GM21723 (cell line): Measurements from ENCODE around the gene ROR1.

Source experiments
- ATAC-seq: cut with Tn5 transposase; IDR thresholded peaks from one replicate; pipeline ENCODE4 v1.9.1; 2021; ENCODE audit warnings: mild to moderate bottlenecking, moderate library complexity; ENCODE audit not compliant: unreplicated experiment

Gene ROR1

DNA sequence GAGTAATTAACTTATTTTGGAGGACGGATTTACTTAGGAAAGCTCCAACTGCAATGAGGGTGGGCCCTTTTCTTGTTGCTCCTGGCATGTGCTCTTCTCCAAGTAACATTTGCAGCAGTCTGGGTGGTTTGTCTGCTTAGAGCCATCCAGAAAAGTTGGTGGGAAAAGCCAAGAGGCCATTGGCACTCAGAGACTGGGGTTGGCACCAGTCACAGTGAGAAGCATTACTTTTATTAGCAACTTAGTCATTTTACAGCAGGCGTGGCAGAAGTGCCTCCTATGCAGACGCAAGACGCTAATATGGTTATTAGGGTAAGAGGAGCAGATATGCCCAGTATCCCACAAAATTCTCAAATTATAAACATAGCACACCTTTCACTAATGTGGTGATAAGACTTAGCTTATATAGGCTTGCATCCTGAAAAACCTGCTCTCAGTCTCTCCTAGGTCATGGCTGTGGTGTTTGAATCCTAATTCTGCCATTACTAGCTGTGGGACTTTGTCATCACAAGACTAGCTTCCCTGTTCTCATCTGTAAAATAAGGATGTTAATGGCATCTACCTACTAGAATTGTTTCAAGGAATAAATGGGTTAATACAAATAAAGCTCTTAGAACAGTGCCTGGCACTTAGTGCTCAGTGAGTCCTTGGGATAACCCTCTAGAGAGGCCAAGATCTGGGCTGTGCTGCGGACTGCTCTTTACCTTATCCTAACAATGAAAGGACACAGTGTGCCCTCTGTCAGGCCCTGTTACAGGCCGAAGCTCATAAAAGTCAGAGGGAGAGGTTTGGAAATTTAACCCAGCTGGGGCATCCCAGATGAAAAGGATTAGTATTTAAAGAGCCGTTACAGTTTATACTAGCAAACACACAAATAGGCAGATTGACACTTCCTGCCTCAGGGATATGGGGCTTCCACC, 154.6 kb downstream of the ROR1 start:
- no peak for ATAC-seq

DNA sequence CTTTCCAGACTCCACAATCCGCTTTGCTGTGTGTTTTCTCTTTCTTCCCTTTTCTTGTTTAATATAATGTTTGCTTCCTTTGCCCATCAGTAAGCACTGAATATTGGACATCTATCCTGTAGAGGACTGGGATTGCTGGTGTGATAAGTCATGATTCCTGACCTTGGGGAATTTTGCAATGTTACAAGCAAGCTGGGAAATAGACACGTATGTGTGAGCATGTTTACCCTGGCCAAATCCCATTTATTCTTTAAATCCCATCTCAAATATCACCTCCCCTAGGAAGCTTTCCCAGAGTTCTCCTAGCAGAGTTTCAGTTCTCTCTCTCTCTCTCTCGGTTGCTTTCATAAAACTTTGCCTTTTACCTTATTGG, 155.3 kb downstream of the ROR1 start:
- ATAC-seq: no peak

DNA sequence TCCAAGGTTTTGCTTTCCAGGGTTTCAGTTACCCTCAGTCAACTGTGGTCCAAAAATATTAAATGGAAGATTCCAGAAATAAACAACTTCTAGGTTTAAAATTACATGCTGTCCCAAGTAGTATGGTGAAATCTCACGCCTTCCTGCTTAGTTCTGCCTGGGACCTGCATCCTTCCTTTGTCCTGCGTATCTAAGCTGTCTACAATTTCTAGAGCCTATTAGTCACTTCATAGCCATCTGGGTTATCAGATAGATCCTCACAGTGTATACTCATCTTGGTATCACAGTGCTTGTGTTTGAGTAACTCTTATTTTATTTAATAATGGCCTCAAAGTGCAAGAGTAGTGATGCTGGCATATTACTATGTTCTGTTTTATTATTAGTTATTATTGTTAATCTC, 157.7 kb downstream of the ROR1 start:
- no peak for ATAC-seq

DNA sequence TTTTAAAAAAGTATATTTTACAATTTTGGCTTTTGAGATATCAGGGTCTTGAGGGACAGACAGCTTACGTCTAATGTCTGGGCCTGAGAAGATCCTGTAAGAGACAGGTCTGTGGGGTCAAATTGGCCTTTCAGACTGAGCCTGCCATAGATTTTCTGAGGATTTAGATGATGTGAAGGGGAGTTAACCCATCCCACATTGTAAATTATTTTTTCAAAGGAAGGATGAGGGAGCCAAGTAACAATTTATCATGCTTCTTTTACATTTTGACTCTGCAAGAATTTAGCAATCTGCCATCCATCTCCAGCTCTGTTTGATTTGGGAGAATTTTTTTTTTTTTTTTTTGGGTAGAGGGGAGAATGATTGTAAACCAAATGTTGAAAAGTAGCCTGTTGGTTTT, 160.9 kb downstream of the ROR1 start:
- no peak for ATAC-seq

DNA sequence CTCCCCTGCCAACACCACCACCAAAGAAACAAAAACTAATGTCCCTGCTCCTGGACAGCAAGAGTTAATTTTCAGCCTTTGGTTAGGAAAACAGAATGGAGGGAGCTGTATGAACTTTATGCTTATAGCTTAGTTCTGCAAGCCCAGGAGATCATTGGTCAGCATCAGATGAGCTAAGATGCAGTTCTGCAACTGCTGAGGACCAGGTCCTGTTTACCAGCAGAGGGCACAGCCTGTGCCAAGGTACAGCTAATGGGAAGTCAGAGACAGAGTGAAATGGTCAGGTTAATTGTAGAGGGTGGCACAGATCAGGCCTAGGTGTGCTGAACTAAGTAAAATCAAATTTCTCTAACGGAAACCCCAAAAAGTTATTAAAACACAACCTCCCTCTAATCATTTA, 161.3 kb downstream of the ROR1 start:
- no peak for ATAC-seq

DNA sequence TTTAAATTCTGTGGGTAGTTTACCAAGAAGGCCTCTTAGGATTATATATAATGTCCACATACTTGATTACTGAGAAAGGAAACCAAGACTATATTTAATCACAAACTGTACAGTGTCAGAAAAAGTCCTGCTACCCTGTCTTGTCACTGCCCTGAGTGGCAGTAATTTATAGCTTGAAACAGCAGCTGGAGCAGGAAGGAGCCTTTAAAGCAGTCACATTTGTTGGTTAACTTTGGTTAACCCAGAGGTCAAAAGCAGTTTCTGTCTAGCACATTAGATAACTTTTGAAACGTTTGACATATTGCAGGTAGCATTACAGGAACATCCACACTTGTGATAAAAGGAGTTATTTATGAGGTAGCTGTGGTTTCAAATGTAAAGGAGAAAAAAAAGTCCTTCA, 161.7 kb downstream of the ROR1 start:
- ATAC-seq: no peak

DNA sequence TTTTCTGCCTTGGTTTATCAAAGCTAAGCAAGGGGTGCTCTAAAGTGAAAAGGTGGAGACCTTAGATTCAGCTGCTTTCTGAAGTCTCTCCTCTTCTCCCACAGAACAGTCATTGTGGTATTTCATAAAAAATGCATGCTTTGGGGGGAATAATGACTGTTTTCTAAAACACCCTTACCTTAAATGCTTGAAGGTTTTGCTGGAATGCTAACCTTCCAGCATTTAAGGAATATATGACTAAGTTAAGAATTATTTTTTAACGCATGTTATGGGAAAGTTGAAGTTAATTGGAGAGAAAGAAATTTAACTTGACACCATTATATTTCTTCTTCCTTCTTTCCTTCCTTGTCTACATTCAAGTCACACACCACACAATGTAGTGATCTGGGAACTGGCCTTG, 162.5 kb downstream of the ROR1 start:
- ATAC-seq: no peak

DNA sequence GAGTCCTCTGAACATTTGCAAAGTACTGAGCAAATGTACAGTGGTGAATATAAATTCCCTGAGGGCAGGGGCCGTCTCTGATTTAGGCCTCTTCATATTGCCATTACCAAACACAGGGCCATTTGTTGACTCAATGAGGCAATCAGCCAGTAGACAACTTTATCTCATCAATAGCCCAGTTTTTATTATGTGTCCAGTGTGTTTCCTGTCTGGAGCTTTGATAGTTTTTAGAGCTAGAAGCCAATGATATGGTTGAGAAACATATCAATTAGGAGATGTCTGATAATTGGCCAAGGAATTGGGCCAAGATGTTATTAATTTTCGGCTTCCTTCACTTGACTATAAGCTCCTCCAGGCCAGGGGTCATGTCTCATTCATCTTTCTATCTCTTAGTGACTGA, 163.0 kb downstream of the ROR1 start:
- no peak for ATAC-seq

DNA sequence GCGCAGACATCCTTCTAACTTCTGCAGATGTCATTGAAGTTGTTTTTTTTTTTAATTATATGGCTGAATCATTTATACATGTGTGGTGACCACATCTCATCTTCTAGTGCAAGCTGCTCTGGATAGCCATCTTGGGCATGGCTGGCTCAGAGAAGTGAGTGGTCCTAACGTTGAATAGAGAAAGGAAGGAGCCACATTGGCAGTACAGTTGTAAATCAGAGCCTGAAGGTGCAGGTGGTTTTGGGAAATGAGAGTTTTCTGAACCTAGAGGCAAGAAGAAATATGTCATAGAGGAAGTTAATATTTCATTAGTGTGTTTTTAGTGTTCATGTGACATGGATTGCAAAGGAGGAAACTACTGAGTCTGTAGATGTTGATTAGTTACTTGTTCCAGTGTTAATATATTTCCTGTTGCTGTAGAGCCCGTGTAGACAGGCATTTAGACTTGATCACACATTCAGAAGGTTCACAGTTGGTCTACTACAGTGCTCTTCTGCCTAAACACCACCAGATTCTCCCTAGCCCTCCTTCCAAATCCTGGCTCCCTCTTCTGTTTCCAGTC, 163.7 kb downstream of the ROR1 start:
- ATAC-seq: no peak

DNA sequence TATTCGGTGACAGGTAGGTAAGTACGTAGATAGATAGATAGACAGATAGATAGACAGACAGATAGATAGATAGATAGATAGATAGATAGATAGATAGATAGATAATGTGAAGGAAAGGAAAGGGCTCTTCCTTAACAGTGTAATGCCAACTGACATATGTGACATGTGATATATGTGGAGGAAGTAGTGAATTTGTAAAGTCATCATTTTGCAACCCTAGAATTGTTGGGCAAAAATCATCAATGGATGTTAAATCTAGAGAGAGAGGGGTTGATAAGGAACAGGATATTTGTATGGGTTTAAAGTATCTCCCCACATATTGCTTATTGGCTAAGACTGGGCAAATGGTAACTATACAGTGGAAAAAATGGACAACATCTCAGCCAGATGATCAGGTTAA, 166.6 kb downstream of the ROR1 start:
- ATAC-seq: no peak

DNA sequence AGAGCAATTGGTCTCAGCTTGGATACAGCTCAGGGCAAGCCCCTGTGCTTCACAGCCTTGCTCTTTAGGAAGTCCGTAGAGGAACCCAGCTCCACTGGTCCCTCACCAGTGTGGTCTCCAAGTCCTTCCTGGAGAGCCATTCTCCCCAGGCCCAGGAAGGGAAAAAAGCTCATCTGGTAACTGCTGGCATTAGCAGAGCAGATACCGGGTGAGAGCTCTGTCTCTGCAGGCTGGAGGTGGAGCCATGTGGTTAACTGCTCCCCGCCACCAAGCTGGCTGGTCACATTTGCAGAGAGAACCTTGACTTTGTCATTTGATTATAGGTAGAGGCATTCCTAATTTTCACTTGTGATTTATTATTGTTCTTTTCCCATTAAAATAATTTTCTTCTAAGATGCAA, 169.6 kb downstream of the ROR1 start:
- no peak for ATAC-seq

DNA sequence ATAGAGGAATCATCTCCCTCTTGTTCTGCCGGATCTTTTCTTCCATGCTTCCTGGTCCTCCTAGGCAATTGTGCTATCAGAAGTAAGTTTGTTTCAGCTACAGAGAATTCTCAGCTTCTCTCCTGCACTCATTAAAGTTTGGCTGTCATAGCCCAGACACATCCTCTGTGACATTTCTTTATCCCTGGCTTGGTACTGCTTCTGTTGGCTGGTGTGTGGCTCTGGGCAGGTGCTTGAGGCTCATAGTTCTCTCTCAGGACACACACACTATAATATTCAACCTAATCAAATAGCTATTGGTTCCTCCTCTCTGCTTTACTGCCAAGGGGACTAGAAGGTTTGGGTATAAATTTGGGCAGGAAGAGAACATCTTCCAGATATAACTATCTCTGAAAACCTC, 172.1 kb downstream of the ROR1 start:
- no peak for ATAC-seq

DNA sequence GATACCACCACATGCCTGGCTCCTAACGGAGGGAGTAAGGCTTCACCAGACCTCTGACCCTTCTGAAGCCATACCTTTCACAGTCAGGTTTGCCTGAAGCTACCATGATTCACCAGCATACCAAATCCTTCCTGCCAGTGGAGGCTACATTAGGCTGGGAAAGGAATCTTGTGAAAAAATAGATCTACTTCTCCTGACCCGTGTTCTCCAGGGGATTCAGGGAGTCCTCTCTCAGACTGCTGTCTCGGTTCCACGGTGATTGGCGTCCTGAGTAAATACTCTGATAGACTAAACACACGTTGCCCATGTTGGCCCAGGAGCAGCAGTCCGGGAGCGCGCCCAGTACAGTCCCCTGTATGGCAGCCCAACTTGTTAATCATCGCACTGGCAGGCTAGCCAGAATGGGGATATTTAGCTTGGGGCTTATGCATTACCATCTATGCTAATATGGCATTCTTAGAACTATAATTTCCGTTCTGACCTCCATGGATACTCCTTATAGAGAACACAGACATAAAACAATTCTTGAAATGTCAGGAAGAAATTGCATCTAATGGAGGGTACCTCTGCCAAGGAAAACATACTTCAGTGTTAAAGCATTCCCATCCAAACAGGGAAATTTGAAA, 173.2 kb downstream of the ROR1 start:
- ATAC-seq: no peak

DNA sequence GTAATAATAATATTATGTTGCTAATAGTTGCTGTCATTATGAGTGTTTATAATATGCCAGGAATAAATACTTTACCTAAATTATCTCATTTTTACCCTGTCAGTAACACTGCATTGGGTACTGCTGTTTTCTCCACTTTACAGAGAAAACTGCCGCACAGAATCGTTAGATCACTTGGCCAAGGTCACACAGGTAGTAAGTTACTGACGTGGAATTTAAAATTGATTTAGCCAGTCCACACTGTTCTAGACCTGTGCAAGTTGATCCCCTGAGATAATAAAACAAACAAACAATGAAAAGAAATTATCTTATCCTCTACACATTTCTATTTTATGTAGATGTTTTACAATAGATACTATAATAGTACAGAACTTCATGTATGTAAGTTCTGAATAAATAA, 174.1 kb downstream of the ROR1 start:
- no peak for ATAC-seq

DNA sequence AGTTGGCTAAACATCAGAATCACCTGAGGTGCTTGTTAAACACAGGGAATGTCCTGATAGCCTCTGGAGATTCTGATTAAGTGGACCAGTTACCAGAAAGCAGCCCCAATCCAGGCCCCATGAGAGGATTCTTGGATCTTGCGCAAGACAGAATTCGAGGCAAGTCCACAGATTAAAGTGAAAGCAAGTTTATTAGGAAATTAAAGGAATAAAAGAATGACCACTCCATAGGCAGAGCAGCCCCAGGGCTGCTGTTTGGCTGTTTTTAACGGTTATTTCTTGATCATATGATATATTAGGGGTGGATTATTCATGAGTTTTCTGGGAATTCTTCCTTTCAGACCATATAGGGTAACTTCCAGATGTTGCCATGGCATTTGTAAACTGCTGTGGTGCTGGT, 176.2 kb downstream of the ROR1 start:
- no peak for ATAC-seq

DNA sequence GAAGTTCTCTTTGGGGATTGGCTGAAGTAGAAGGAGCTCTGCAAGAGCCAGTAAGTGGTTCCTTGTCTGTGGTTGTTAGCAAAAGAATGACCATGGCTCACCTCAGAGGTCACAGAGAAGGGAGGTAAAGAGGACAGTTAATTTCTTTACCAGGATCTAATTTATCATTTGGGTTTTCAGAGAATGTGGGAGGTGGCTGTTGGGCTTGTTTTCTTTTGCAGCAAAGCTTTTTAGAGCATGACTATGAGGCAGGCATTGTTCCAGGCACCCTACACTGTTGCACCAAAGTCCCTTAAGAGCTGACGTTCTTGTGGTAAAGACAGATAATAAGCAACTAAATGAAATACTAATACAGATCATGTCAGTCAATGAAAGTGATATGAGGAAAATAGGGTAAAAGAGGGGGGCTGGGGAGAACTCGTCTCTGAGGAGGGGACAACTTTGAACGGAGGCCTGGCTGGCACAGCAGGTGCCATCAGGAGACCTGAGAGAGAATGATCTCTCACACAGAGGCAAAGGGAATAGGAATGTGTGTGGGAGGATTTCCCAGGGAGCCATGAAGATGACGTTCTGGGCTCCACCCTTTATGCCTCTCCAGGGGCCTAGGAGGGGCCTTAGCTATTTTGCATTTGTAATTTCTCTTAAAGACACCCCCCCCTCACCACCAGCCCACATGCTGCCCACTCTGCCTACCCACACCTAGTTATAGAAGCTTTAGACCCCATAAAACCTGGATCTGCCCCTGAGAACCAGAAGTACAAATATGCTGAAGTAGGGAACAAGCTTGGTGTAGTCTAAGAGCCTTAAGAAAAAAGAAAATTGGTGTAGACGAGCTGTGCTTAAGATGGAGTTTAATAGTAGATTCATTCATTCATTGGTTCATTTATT, 177.5 kb downstream of the ROR1 start:
- no peak for ATAC-seq

DNA sequence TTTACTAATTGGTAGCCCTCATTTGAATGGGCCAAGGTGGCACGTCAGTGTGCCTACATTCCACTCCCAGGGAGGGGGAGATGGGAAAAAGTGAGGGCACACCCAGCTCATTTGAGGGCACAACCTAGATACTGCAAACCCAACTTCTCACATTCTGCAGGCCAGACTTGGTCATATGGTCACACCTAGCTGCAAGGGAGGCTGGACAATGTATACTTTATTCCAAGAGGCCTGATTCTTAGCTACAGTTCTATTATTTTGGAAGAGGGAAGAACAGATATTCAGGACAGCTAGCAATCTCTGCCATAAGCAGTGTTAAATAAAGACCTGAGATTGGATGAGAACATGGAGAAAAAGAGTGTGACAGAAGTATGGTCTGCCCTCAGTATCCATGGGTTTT, 180.4 kb downstream of the ROR1 start:
- ATAC-seq: no peak

DNA sequence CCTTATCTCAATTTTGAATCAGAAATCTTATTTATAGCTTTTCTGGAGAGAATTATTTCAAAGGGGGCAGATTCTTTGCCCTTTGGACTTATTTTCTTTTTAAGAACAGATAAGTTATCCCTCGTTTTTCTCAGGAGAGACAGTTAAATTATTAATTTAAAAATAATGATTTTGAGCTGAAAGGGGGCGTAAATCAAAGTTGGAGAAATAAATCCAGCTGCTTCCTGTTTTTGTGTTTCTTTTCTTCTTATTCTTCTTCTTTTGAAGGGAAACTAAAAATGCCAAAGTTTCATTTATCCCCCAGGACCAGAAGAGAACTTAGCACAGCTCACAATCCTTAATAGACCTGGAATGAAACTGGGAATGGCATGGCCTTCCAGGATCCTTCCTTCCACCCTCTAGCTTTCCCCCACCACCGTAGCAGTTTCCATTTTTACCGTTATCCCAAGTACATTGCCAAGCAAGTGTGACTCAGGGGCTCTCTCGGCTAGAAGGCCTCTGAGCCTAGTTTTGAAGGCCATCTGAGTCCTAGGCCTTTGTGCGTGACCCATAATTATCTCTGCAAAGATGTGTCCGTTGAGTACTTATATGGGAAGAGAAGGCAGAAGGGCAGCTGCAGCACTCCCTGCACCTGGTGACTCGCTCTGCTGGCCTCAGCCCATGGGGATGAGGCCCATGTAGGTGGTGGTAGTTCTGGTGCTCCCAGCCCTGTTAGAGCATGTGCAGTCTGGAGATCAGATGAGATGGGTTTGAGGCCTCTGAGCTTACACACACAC, 181.7 kb downstream of the ROR1 start:
- ATAC-seq: no peak

DNA sequence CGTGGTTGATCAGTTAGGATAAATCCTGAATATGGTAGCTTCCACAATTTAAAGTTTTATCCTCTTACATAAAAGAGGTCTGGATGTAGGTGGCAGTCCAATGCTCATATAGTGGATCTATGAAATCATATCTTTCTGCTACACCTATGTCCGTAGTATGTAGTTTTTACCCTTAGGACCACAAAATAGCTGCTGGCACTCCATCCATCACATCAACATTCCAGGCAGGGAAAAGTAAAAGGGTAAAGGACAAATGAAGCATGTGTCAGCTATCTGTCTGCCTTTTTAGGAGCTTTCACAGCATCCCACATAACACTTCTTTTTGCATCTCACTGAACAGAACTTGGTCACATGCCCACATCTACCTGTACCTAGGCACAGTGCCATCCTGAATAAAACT, 184.7 kb downstream of the ROR1 start:
- ATAC-seq: no peak

DNA sequence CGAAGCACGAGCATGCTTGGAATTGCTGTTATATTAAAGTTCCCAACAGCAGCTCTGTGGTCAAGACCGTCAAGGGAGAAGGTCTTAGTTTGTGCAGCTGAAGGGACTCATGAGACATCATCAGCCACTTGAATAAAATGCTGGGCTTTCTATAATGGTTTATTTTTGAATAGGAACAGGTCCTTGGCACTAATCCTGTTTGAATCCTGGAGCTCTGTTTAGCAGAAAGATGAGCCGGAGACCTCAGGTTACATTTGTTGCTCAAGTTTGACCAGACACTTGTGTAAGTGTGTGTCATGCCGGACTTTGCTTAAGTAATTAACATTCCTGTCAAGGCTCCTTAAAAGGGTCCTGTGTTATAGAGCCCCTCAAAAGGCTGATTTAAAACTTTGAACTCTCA, 186.5 kb downstream of the ROR1 start:
- no peak for ATAC-seq

DNA sequence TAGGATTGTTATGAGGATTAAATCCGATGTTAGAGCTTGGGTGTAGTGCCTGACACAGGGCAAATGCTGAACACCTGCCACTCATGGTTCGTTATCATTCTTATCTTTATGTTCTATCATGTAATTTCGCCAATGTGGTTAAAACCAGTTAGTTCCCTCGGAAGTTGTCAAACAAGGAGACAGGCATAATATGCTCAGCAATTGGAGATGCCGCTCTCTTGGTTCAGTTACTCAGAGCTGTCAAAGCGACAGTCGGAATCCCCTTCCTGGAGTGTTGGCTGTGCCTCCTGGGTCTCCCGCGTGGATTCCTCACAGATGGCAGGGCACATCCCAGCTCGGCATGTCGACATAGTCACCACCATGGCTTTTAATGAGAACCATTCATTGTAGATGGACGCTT, 192.2 kb downstream of the ROR1 start:
- no peak for ATAC-seq
